Osteocyte (in vitro differentiated cells): Measurements from ENCODE around the gene CHGA. TPM values are rescaled to one million over a fixed set of nuclear protein-coding genes. Genes with fewer than 3 reads are reported as not detected.

ENCODE experiments used
- DNase-seq: peaks from one replicate; pipeline ENCODE4 v3.0.0; 2021; ENCODE audit warnings: mixed read lengths; ENCODE audit not compliant: unreplicated experiment; ENCODE audit errors: extremely low spot score
- H3K27ac Mint-ChIP-seq: one replicate; pipeline ENCODE4 v1.8.0; 2021; ENCODE audit warnings: mild to moderate bottlenecking, mixed read lengths; ENCODE audit not compliant: unreplicated experiment
- H3K27me3 Mint-ChIP-seq: one replicate; pipeline ENCODE4 v1.8.0; 2021; ENCODE audit warnings: mixed read lengths; ENCODE audit not compliant: unreplicated experiment
- H3K36me3 Mint-ChIP-seq: one replicate; pipeline ENCODE4 v1.8.0; 2021; ENCODE audit warnings: mixed read lengths; ENCODE audit not compliant: unreplicated experiment
- H3K4me1 Mint-ChIP-seq: one replicate; pipeline ENCODE4 v1.8.0; 2021; ENCODE audit warnings: mixed read lengths; ENCODE audit not compliant: unreplicated experiment
- H3K4me3 Mint-ChIP-seq: one replicate; pipeline ENCODE4 v1.8.0; 2021; ENCODE audit warnings: mild to moderate bottlenecking, moderate library complexity, mixed read lengths; ENCODE audit not compliant: unreplicated experiment
- H3K9me3 Mint-ChIP-seq: one replicate; pipeline ENCODE4 v1.8.0; 2021; ENCODE audit warnings: mixed read lengths; ENCODE audit not compliant: unreplicated experiment
- total RNA-seq: library from RNA; stranded (reverse); gene quantifications from 2 replicates; pipeline ENCODE4 v1.2.1, GENCODE V29; 2021
- TF ChIP-seq, protein P1 (sequence below): fragments of 200-600 bp; sonication (generic); IDR thresholded peaks from 2 replicates; pipeline ENCODE4 v1.5.0; 2021; ENCODE audit warnings: antibody characterized with exemption, mild to moderate bottlenecking, moderate library complexity

CHGA gene
- total RNA-seq, 1 donor from 2014 or later: 0.27 TPM

GRCh38 chr14:92895352-92895878 lies 27.5 kb upstream of the CHGA start:
- H3K27me3 Mint-ChIP-seq: peaks cover 4% of the 10 kb centered on the region
- TF ChIP-seq, protein P1, sequence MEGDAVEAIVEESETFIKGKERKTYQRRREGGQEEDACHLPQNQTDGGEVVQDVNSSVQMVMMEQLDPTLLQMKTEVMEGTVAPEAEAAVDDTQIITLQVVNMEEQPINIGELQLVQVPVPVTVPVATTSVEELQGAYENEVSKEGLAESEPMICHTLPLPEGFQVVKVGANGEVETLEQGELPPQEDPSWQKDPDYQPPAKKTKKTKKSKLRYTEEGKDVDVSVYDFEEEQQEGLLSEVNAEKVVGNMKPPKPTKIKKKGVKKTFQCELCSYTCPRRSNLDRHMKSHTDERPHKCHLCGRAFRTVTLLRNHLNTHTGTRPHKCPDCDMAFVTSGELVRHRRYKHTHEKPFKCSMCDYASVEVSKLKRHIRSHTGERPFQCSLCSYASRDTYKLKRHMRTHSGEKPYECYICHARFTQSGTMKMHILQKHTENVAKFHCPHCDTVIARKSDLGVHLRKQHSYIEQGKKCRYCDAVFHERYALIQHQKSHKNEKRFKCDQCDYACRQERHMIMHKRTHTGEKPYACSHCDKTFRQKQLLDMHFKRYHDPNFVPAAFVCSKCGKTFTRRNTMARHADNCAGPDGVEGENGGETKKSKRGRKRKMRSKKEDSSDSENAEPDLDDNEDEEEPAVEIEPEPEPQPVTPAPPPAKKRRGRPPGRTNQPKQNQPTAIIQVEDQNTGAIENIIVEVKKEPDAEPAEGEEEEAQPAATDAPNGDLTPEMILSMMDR: no peak
- H3K27ac Mint-ChIP-seq: no peak overlapping the region

GRCh38 chr14:92897922-92898565 lies 24.9 kb upstream of the CHGA start:
- no peak overlapping the region for H3K27ac Mint-ChIP-seq
- H3K4me3 Mint-ChIP-seq: no peak overlapping the region
- H3K9me3 Mint-ChIP-seq: no peaks in the 10 kb centered on the region

More at GRCh38 chr14:92895352-92895878, 27.5 kb upstream of the CHGA start:
- H3K36me3 Mint-ChIP-seq: no peaks in the 10 kb centered on the region
- H3K4me1 Mint-ChIP-seq: no peaks in the 10 kb centered on the region
- H3K4me3 Mint-ChIP-seq: no peak overlapping the region
- peaks cover 5% of the 10 kb centered on the region for H3K9me3 Mint-ChIP-seq
- no peak for DNase-seq

DNA sequence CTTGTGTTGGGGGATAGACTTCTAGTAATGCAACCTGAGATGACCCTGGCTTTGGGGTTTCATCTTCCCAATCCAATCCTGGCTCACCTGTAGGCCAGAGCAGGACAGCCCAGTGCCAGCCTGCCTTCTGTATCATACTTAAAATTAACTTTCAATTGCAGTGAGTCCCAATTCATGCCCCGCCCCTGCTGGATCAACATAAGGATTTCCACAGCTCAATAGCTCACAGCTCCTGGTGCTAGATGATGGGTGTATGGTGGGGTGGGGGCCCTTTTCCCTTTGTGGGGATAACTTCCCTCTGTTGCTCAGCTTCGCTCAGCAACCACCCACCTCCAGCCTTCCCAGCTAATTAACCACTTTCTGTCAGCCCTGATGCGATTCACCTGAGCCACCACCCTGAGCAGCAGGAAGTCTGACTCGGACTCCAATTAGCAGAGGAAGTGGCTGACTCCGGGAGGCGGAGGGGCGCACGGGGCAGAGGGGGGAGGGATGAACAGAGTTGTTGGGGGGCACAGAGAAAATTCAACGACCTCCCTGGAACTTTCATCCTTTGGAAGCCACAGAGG lies 24.3 kb upstream of the CHGA start:
- Mint-ChIP-seq H3K4me1 (no peaks in the 10 kb centered on the region), H3K27me3 (peaks cover 20% of the 10 kb centered on the region), H3K9me3 (no peaks in the 10 kb centered on the region), H3K27ac (no peak overlapping the region), H3K4me3 (no peak overlapping the region), H3K36me3 (no peaks in the 10 kb centered on the region)
- TF ChIP-seq, protein P1: no peak
- no peak for DNase-seq

More at GRCh38 chr14:92897922-92898565, 24.9 kb upstream of the CHGA start:
- TF ChIP-seq, protein P1: no peak
- Mint-ChIP-seq H3K27me3 (peaks cover 15% of the 10 kb centered on the region), H3K4me1 (no peaks in the 10 kb centered on the region), H3K36me3 (no peaks in the 10 kb centered on the region)
- no peak for DNase-seq

DNA sequence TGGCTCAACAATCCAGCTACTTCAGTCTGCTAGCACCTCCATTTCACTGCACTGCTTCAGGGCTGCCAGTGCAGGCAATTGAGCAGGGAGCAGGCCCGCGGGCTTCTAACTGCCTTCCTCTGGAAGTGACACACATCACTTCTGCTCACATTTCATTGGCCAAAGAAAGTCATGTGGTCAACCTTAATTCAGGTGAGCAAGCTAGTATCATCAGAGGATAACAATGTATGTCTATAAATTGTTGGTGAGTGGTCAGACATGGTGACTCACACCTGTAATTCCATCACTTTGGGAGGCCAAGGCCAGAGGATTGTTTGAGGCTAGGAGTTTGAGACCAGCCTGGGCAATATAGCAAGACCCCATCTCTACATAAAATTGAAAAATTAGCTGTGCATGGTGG lies 22.3 kb upstream of the CHGA start:
- no peaks in the 10 kb centered on the region for H3K4me1 Mint-ChIP-seq
- no peak overlapping the region for H3K4me3 Mint-ChIP-seq
- H3K9me3 Mint-ChIP-seq: no peaks in the 10 kb centered on the region
- H3K27me3 Mint-ChIP-seq: peaks cover 33% of the 10 kb centered on the region
- TF ChIP-seq, protein P1: no peak
- no peak for DNase-seq
- no peak overlapping the region for H3K27ac Mint-ChIP-seq
- no peaks in the 10 kb centered on the region for H3K36me3 Mint-ChIP-seq

GRCh38 chr14:92902191-92902590 lies 20.8 kb upstream of the CHGA start:
- DNase-seq: no peak
- Mint-ChIP-seq H3K4me1 (no peaks in the 10 kb centered on the region), H3K4me3 (no peak overlapping the region), H3K27me3 (peaks cover 33% of the 10 kb centered on the region), H3K9me3 (no peaks in the 10 kb centered on the region), H3K36me3 (no peaks in the 10 kb centered on the region), H3K27ac (no peak overlapping the region)
- TF ChIP-seq, protein P1: no peak
